NOMO-1 treated with DMSO at 0.1 percent for 48 hours (cell line): ENCODE measurements around the gene HLTF.
"Not testable (repeated sequence)": the region's sequence is repeated elsewhere in the genome, so short reads cannot be mapped to it uniquely, and the experiment has no call there.

Source experiments
- DNase-seq: peaks from one replicate; lab custom pipeline; 2025; ENCODE audit not compliant: unreplicated experiment; lab: John Stamatoyannopoulos, UW

The HLTF gene, protein sequence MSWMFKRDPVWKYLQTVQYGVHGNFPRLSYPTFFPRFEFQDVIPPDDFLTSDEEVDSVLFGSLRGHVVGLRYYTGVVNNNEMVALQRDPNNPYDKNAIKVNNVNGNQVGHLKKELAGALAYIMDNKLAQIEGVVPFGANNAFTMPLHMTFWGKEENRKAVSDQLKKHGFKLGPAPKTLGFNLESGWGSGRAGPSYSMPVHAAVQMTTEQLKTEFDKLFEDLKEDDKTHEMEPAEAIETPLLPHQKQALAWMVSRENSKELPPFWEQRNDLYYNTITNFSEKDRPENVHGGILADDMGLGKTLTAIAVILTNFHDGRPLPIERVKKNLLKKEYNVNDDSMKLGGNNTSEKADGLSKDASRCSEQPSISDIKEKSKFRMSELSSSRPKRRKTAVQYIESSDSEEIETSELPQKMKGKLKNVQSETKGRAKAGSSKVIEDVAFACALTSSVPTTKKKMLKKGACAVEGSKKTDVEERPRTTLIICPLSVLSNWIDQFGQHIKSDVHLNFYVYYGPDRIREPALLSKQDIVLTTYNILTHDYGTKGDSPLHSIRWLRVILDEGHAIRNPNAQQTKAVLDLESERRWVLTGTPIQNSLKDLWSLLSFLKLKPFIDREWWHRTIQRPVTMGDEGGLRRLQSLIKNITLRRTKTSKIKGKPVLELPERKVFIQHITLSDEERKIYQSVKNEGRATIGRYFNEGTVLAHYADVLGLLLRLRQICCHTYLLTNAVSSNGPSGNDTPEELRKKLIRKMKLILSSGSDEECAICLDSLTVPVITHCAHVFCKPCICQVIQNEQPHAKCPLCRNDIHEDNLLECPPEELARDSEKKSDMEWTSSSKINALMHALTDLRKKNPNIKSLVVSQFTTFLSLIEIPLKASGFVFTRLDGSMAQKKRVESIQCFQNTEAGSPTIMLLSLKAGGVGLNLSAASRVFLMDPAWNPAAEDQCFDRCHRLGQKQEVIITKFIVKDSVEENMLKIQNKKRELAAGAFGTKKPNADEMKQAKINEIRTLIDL

DNA sequence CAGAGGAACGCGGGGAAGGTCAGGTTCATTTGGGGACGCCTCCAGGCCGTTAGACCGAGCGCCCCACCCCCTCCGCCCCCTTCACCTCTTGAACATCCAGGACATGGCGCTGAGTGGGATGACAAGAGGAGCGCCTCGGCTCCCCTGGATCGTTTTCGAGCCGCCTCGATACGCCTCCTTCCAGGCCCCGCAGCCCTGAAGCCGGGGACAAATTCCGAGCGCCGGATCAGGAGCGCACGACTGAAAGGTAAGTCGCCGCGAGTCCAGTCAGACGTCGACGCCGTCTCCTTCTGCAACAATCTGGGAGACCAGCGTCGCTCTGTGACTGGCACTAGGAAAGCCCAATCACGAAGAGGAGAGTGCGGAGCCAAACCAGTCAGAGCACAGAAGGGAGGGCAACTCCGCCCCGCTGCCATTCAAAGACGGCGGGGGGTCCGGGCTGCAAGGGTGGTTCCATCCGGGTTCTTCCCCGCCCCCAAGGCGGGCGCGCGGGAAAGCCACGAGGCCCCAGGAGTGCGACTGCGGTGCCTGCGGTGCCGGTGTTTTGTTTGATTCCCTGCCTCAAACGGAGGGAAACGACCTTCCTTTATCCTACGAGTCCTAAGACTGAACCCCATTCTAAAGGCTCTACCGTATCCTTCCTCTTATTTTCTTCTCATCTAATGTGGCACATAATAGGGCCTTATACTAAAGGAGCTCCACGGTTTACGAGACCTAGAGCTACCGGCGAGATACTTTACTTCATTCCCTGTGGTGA is at the start of gene HLTF:
HLTF (minus strand) TSS at position 302 of the 757 bp plus-strand sequence; CDS start at position 105, 197 bp downstream.
- peak; percentile 99 for DNase-seq

DNA sequence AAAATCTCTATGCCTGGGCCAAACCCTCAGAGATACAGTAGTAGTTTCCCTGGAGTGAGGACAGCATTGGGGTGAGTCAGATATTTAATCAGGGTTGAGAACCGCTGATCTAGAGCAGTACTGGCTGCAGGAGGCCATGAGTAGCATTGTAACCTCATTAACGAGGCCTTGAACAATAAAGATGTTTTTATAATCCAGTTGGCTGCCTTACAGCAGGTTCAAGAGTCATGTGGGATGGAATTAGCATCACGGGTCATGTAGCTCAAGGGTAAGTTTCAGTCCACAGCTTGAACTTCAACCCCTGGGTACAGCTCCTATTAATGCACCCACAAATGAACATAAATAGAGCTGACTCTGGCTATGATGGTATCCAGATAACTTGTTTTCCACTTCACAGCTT is 48.2 kb upstream of the HLTF start:
- DNase-seq, result no peak

DNA sequence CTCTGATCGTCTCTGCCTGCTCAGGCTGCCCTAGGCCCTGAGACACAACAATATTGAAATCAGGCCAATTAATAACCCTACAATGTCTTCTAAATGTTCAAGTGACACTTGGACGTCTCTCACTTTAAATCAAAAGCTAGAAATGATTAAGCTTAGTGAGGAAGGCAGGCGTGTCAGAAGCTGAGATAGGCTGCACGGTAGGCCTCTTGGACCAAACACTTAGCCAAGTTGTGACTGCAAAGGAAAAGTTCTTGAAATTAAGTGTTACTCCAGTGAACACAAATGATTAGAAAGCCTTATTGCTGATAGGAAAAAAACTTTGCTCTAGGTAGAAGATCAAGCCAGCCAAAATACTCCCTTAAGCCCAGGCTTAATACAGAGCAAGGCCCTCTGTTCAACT is 45.3 kb upstream of the HLTF start:
- no peak for DNase-seq

DNA sequence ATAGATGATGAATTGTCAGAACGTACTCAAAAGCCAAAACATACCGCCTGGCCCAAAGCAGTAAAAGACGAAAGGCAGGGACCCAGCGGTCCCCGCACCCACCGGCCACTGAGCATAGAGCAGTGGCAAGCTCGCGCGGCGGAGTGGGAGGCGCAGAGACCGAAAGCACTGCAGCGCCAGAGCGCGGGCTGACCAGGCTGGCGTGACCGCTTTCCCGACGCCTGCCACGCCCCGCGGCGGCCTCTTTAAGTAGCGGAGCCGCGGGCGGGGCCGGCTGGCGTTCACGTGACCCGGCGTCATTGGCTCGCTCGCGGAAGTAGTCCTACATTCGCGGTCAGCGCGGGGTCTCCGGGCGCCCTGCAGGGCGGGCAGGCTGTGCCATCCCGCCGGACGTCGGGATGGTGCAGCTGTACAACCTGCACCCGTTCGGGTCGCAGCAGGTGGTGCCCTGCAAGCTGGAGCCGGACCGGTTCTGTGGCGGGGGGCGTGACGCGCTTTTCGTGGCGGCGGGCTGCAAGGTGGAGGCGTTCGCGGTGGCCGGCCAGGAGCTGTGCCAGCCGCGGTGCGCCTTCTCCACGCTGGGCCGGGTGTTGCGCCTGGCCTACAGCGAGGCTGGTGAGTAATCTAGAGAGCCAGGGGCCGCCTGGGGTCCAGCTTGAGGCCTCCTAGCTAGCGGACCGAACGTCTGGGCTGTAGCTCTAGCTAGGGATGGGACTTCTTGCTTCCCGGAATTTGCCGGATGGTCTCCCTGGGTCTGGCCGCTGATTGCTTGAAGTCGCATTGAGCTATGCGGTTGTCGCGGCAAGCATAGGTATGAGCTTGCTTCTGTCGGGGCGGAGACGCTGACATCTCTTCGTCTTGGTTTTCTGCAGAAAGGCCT is 43.2 kb upstream of the HLTF start, which contains the start of gene HPS3:
HPS3 (plus strand) TSS at position 313 of the 880 bp plus-strand sequence; CDS start at position 399, 86 bp downstream.
- DNase-seq, result peak; percentile 96

DNA sequence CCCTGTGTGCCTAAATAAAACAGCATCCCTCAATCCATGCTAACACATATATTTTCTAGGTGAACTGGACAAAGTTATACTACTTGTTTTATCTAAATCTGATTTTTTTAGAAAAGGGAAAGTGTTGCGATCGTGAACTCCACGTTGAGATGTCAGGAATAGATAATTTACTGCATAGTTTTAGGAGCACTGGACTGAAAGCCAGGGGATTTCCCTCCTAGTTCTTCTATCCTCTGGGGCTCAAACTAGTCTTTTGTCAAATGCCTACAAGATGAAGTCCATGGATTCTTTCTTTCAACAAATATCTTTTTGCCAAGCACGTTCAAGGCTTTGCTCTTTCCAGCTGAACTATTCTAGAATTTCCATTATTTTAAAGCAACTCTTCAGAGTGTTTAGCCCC is 42.5 kb upstream of the HLTF start:
- no peak for DNase-seq

DNA sequence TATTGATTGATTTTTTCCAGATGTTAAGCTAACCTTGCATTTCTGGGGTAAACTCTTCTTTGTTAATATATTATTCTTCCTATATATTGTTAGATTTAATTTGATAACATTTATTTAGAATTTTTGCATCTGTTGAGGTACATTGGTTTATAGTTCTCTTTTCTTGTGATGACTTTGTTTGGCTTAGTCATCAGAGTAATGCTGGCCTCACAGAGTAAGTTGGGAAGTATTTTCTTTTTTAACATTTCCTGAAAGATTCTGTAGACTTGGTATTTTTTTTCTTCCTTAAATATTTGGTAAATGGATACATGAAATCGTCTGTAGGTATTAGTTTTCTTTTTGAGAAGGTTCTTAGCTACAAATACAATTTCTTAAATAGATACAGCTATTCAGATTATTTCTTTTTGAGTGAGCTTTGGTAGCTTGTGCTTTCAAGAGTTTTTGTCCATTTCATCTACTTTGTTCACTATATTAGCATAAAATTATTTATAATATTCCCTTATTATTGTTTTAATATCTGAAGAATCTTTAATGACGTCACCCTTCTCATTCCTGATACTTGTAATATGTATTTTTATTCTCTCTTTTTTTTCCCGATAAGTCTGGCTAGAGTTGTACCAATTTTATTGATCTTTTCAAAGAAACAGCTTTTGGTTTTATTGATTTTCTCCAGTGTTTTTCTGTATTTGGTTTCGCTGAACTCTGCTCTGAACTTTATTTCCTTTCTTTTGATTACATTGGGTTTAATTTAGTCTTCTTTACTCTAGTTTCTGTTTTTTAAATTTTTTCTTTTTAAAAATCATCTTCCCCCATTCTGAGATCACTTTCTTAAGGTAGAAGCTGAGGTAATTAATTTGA is 36.6 kb upstream of the HLTF start:
- peak; percentile 16 for DNase-seq

DNA sequence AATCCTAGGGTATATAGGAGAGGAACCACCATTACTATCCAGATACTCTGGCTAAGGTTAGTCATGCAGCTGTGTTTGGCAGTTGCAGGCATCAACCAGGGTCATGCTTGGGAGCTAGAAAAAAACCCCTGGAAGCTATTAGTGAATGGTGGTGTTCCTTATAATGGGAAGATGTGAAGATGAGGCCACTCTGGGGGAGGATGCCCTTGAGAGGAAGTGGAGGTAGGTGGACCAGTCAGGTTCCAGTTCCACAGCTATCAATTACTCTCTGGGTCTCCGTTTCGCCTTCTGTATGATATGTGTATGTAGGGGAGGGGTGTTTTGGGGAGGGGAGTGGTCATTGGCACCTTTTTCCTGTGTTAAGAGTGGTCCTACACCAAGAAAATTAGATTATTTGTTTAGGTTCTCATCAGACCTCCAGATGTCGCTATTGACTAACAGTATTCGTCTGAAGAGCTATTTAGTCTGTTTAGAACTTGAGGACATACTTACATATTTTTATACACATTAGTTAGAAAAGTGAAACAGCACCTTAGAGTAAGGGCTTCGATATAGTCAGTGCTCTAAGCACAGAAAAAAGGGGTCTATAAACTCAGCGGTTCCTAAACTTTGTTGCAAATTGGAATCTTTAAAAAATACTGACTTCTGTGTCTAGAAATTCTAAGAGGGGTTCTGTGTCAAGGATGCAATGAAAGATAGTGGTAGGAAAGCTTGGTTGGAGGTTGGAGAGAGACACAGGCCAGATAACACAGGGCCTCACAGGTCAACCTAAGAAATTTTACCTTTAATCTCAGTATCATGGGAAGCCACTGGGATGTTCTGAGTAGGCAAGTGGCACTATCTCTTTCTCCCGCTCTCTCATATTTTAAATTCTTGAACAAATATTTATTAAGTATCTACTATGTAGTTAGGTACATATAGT is 34.0 kb upstream of the HLTF start:
- peak; percentile 74 for DNase-seq

DNA sequence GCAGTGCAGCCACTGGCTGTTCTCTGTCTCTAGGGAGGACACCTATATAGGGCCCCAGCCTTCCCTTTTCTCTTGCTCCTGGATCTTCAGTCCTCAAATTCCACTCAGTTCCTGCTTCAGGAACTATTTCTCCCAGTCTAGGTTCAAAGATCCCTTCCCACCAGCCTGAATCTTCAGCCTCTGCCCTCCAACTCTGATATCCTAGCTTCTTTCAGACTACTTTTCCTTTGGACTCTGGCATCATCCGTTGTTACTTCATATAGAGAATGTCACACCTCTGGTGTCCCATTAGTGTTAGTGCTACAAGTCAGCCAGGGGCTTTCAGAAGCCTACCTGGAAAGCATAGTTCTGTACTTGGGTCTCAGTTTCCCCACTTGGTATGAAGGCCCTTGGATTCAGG is 33.1 kb upstream of the HLTF start:
- no peak for DNase-seq

DNA sequence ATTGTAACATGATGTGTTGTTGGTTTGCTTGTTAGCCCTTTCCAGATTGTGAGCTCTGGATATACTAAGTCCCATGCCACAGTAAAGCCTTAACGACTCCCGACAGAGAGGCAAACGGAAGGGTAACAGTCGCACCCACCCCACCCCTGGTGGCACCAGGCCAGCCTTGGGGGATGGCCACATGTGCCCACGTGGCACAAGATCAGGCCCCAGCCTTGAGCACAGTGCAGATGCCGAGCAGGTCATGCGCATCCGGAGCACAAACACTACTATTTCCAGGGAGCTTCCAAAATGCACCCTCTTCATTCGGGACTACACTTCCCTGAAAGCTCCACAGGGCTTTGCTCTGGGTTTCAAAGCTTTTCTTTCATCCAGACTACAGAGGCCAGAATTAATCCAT is 32.4 kb upstream of the HLTF start:
- no peak for DNase-seq

DNA sequence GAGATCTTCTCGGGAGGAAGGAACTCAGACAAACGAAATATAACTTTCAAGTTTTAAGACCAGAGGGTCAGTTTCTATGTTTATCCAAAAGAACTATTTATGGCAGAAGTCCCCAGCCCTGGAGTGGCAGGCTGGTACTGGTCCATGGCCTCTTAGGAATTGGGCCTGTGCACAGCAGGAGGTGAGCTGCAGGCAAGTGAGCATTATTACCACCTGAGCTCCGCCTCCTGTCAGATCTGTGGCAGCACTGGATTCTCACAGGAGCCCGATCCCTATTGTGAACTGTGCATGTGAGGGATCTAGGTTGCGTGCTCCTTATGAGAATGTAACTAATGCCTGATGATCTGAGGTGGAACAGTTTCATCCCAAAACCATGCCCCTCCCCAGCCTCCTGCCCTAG is 28.8 kb upstream of the HLTF start:
- DNase-seq, result no peak

DNA sequence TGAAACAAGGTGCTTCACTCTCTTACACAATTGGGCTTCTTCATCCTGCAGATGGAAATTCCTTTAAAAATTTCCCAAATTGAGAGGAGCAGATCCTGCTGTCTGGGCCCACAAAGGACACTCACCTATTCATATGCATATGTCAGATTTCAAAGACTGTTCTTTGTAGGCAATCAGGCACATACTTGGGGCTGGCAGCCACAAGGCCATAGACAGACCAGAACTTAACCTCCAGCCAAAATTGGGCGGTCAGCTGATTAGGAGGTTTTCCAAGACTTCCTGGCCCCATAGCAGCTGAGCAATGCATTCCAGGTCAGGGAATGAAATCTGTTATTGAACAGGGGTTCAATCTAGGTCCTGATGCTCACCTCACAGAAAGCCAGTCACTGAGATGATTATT is 28.1 kb upstream of the HLTF start:
- no peak for DNase-seq

DNA sequence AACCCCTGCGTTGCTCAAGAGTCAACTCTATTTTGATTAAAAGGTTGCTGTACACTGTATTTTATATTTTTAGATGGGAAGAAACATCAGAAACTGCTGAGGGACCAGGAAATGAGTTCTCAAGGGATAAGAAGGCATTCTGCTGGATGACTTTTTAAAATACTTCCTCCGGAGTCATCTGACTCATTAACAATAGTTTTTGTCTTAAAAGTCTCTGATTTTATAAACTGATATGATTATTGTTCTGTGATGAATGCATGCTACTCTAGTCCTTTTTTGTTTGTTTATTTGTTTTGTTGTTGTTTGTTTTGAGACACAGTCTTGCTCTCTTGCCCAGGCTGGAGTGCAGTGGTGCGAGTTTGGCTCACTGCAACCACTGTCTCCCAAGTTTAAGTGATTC is 18.2 kb upstream of the HLTF start:
- DNase-seq, result no peak

DNA sequence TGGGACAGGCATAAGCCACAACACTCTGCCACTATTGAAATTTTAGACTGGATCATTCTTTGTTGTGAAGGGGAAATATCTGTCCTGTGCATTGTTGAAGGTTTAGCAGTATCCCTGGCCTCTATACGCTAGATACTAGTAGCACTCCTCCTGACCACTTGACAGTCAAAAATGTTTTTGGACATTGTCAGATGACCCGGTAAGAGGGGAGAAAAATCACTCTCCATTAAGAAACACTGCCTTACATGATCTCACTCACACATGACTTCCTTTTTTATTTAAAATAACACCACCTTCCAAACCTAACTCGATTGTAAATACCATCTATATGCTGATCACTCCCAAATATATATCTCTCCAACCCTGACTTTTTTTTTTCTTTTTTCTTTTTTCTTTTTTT is 15.3 kb upstream of the HLTF start:
- no peak for DNase-seq

DNA sequence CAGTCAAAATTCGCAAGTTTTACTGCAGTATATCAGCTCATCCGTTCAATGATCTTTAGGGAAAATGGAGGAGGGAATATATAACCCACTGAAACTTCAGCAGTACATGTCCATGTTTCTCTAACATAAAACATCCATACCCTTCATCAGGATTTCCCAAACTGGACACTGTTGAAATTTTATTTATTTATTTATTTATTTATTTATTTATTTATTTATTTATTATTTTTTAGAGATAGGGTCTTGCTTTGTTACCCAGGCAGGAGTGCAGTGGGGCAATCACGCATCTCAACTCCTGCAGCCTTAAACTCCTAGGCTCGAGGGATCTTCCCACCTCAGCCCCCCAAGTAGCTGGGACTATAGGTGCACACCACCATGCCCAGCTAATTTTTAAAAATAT is 14.8 kb upstream of the HLTF start:
- DNase-seq, result no peak

DNA sequence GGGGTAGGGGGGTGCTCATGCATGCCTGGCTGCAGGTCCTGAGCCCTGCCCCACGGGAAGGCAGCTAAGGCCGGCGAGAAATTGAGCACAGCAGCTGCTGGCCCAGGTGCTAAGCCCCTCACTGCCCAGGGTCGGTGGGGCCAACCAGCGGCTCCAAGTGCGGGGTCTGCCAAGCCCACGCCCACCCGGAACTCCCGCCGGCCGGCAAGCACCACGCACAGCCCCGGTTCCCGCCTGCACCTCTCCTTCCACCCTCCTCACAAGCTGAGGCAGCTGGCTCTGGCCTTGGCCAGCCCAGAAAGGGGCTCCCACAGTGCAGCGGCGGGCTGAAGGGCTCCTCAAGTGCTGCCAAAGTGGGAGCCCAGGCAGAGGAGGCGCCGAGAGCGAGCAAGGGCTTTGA is 11.7 kb upstream of the HLTF start:
- DNase-seq, result not testable (repeated sequence)

DNA sequence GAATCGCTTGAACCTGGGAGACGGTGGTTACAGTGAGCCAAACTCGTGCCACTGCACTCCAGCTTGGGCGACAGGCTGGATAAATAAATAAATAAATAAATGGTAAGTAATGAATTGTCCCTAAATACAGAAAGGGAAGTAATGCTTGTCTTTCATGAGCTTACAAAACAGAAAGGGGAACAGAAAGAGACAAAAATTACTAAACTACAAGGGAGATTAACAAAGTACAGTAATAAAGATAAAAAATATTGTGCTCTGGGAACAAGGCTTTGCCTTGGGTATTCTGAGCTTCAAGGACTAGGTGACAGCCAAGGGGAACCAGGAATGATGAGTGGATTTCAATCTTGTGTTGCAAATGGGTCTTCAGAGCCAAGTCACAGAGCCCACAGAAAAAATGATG is 9.2 kb upstream of the HLTF start:
- DNase-seq, result peak; percentile 97

DNA sequence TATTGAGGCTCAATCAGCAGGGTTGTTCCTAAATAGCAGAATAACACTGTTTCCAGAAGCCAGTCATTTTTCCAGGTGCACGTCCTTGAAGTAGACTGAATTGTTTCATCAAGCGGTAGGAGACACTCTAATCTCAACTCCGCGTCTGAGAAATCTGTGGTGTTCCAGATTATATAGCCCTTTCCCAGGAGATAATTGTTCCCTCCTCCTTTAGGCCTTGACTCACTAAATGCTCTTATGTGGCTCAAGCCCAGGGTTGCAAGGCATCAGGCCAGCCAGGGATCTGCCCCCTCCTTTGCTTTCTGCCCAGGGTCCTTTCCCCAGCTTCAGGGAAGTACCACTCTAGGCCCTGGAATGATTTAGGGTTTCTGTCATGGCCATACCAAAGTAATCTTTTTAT is 5.7 kb upstream of the HLTF start:
- no peak for DNase-seq

DNA sequence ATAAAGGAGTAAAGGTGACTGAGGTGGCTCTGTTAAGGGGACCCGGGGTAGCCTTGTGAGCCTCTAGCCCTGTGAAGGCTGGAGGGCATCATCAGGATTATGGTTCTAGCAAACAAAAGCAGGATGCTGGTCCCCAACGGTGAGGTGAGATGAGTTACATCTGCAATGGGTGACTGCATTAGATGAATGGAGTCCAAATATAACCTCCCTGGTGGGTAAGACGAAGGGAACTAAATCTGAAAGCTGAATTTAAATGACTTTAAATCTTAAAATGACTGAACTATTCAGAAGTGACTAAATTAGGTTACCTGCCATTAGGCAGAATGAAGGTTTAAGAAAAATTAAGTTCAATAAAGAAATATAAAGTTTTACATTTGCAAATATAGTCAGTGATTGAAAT is 4.6 kb upstream of the HLTF start:
- no peak for DNase-seq
